ENCODE results near the gene AGBL4. TPM values are rescaled to one million over a fixed set of nuclear protein-coding genes. Genes with fewer than 3 reads are reported as not detected.
A peak's percentile ranks its signal among the peaks of the same experiment; 100 is the strongest.

Gene AGBL4
- polyA plus RNA-seq, 1 donor from 2014 or later, result not detected

GRCh38 chr1:48776393-48777218, 1247.1 kb downstream of the AGBL4 start, which contains the start of gene BEND5:
Gene BEND5, minus strand, starts transcription at chr1:48776891. Its CDS starts 60 bp downstream, at chr1:48776831.
- Mint-ChIP-seq H3K27me3 (no peaks in the 10 kb centered on the region), H3K4me3 (peak within 1 kb of the TSS; percentile 88 to 100 (median 97)), H3K36me3 (peaks cover 2% of the 10 kb centered on the region), H3K27ac (peak within 1 kb of the TSS; percentile 64 to 98 (median 76)), H3K4me1 (peaks cover 49 to 61% (median 49%) of the 10 kb centered on the region in 3 donors), H3K9me3 (no peaks in the 10 kb centered on the region)

DNA sequence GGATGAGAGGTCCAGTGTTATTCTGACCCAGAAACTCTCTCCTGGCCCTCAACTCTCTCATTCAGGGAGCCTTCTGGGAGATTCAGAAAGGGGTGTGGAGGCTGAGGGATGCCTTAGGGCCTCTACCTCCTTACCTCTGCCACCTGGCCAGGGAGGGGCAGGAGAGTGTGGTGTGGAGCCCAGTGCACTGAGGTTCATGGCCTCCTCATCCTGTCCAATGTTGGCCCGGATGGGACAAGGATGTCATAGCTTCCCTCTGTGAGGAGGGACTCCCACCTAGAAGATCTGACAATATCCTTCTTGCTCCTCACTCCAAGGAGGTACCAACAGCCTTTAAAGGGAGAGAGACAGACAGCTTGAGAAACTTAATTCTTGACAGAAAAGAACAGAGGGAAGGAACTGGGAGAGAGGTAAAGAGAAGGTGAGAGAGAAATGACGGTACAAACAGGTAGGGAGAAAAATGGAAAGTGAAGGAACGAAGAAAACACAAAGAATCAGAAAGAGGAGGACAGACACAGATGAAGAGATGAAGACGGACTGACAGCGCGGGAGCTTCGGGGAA, 1247.8 kb downstream of the AGBL4 start:
- Mint-ChIP-seq H3K27ac (peak overlapping the region; percentile 64 to 98 (median 76)), H3K4me1 (peaks cover 49 to 68% (median 53%) of the 10 kb centered on the region in 3 donors), H3K36me3 (peaks cover 2% of the 10 kb centered on the region), H3K4me3 (peak overlapping the region; percentile 88 to 100 (median 94)), H3K9me3 (no peaks in the 10 kb centered on the region), H3K27me3 (no peaks in the 10 kb centered on the region)

DNA sequence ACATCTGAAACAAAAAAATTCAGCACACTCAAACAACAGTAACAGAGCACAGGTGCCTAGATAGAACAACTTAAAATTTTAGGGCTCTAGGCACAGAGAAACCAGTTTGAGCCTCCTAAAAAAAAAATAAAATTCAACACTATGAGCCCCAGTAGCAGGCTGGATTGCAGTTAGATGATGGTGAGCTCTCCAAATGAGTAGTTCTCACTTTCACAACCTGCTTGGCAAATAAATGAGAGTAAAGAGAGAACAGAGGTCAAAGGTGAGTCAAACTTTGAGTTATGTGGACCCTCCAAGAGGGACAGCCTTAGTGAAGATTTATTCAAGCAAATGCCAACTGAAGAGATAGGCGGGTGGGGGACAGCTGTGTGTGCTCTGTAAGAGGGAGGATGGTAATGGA, 1250.6 kb downstream of the AGBL4 start:
- peak overlapping the region; percentile 14 to 85 (median 64) for H3K27ac Mint-ChIP-seq

GRCh38 chr1:48772211-48772610, 1251.5 kb downstream of the AGBL4 start:
- Mint-ChIP-seq H3K36me3 (peaks cover 4% of the 10 kb centered on the region), H3K27me3 (no peaks in the 10 kb centered on the region), H3K27ac (peak overlapping the region in 2 of 3 donors; percentile 64 to 85), H3K9me3 (no peaks in the 10 kb centered on the region), H3K4me3 (peak overlapping the region; percentile 3 to 88 (median 62)), H3K4me1 (peaks cover 71 to 89% (median 82%) of the 10 kb centered on the region in 3 donors)

More for the DNA sequence above, 1250.6 kb downstream of the AGBL4 start:
- H3K27me3 Mint-ChIP-seq, result no peaks in the 10 kb centered on the region
- H3K9me3 Mint-ChIP-seq, result no peaks in the 10 kb centered on the region
- peak overlapping the region in 3 of 4 donors; percentile 4 to 88 (median 56) for H3K4me3 Mint-ChIP-seq
- peaks cover 69 to 87% (median 78%) of the 10 kb centered on the region in 3 donors for H3K4me1 Mint-ChIP-seq
- H3K36me3 Mint-ChIP-seq, result peaks cover 4% of the 10 kb centered on the region

DNA sequence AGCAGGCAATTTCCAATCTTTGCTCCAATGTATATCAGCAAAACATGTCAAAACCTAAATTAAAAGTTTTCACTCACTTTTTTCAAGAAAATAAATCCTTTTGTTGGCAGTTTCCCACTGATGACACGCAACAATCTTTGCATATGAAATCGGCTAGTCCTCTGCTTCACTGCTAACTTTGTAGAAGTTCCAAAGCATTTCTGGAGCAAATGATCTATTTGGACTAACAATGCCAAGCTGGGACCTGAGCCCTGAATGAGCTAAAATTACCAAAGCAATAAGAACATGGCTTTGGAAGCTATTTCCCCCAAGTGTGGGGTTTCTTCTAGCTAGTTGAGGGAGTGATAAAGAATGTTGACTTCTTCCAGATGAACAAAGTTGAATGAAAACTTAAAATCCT, 1252.2 kb downstream of the AGBL4 start:
- Mint-ChIP-seq H3K9me3 (no peaks in the 10 kb centered on the region), H3K36me3 (peaks cover 4% of the 10 kb centered on the region), H3K27ac (peak overlapping the region in 2 of 3 donors; percentile 54 to 64)

DNA sequence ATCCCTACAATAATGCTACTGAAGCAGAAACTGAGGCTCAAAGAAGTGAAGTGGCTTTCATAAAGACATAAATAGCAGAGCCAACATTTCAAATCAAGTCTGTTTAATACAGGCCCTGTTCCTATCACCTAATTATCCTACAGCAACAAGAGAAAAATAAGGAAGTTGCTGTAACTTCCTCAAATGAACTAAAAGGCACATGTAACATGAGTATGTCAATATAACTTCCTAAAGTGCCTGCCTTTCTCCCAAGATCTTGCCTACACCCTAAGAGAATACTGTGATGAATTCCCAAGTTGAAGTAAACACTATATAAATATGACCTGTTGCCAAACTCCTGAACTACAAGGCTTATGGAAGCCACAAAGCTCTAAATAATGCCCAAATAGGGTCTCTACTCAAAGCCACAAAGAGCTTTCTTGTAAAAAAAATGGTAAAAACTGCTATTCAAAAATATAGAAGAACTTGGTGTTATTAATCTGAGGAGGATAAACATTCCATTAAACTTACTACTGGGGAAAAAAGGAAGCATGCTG, 1255.7 kb downstream of the AGBL4 start:
- H3K27ac Mint-ChIP-seq, result peak overlapping the region in 2 of 3 donors; percentile 0 to 46
- H3K4me3 Mint-ChIP-seq, result peak overlapping the region; percentile 22 to 85 (median 46)
- peaks cover 55 to 85% (median 78%) of the 10 kb centered on the region in 3 donors for H3K4me1 Mint-ChIP-seq
- no peaks in the 10 kb centered on the region for H3K9me3 Mint-ChIP-seq
- no peaks in the 10 kb centered on the region for H3K27me3 Mint-ChIP-seq
- H3K36me3 Mint-ChIP-seq, result peaks cover 6% of the 10 kb centered on the region

More for the DNA sequence above, 1252.2 kb downstream of the AGBL4 start:
- Mint-ChIP-seq H3K27me3 (no peaks in the 10 kb centered on the region), H3K4me3 (peak overlapping the region in 1 of 4 donors; percentile 88), H3K4me1 (peaks cover 73 to 93% (median 83%) of the 10 kb centered on the region in 3 donors)

GRCh38 chr1:48765335-48765734, 1258.4 kb downstream of the AGBL4 start:
- H3K27ac Mint-ChIP-seq, result no peak overlapping the region
- H3K4me1 Mint-ChIP-seq, result peaks cover 50 to 77% (median 65%) of the 10 kb centered on the region in 3 donors
- no peaks in the 10 kb centered on the region for H3K27me3 Mint-ChIP-seq
- H3K4me3 Mint-ChIP-seq, result no peak overlapping the region
- H3K9me3 Mint-ChIP-seq, result no peaks in the 10 kb centered on the region
- H3K36me3 Mint-ChIP-seq, result peaks cover 3% of the 10 kb centered on the region

- Mint-ChIP-seq H3K27ac (peak overlapping the region in 1 of 3 donors; percentile 57), H3K4me1 (peaks cover 39 to 66% (median 54%) of the 10 kb centered on the region in 3 donors), H3K27me3 (no peaks in the 10 kb centered on the region), H3K9me3 (no peaks in the 10 kb centered on the region), H3K36me3 (peaks cover 6% of the 10 kb centered on the region), H3K4me3 (no peak overlapping the region)
Measured at GRCh38 chr1:48761986-48762385, 1261.8 kb downstream of the AGBL4 start.

- peaks cover 8% of the 10 kb centered on the region for H3K36me3 Mint-ChIP-seq
- peak overlapping the region in 1 of 3 donors; percentile 17 for H3K27ac Mint-ChIP-seq
- H3K9me3 Mint-ChIP-seq, result no peaks in the 10 kb centered on the region
- H3K27me3 Mint-ChIP-seq, result no peaks in the 10 kb centered on the region
- H3K4me1 Mint-ChIP-seq, result peaks cover 41 to 65% (median 57%) of the 10 kb centered on the region in 3 donors
- peak overlapping the region in 1 of 4 donors; percentile 46 for H3K4me3 Mint-ChIP-seq
Measured at GRCh38 chr1:48761411-48761810, 1262.3 kb downstream of the AGBL4 start.

- no peaks in the 10 kb centered on the region for H3K9me3 Mint-ChIP-seq
- peak overlapping the region in 1 of 3 donors; percentile 48 for H3K27ac Mint-ChIP-seq
- H3K36me3 Mint-ChIP-seq, result peaks cover 12% of the 10 kb centered on the region
- no peaks in the 10 kb centered on the region for H3K27me3 Mint-ChIP-seq
- H3K4me1 Mint-ChIP-seq, result peaks cover 43 to 65% (median 58%) of the 10 kb centered on the region in 3 donors
- peak overlapping the region in 1 of 4 donors; percentile 23 for H3K4me3 Mint-ChIP-seq
Measured at GRCh38 chr1:48760857-48761256, 1262.9 kb downstream of the AGBL4 start.

- Mint-ChIP-seq H3K9me3 (no peaks in the 10 kb centered on the region), H3K36me3 (peaks cover 12% of the 10 kb centered on the region), H3K4me1 (peaks cover 49 to 66% (median 65%) of the 10 kb centered on the region in 3 donors), H3K27me3 (no peaks in the 10 kb centered on the region), H3K27ac (peak overlapping the region in 1 of 3 donors; percentile 67), H3K4me3 (no peak overlapping the region)
Measured at GRCh38 chr1:48758976-48759375, 1264.8 kb downstream of the AGBL4 start.

GRCh38 chr1:48757363-48757762, 1266.4 kb downstream of the AGBL4 start:
- H3K27me3 Mint-ChIP-seq, result no peaks in the 10 kb centered on the region
- peak overlapping the region in 2 of 4 donors; percentile 5 to 7 for H3K4me3 Mint-ChIP-seq
- H3K27ac Mint-ChIP-seq, result peak overlapping the region in 1 of 3 donors; percentile 11
- no peaks in the 10 kb centered on the region for H3K9me3 Mint-ChIP-seq
- H3K36me3 Mint-ChIP-seq, result peaks cover 13% of the 10 kb centered on the region
- H3K4me1 Mint-ChIP-seq, result peaks cover 51 to 64% (median 63%) of the 10 kb centered on the region in 3 donors

- H3K27ac Mint-ChIP-seq, result peak overlapping the region in 2 of 3 donors; percentile 42 to 71
- H3K9me3 Mint-ChIP-seq, result no peaks in the 10 kb centered on the region
- peaks cover 13% of the 10 kb centered on the region for H3K36me3 Mint-ChIP-seq
- no peaks in the 10 kb centered on the region for H3K27me3 Mint-ChIP-seq
- peak overlapping the region in 1 of 4 donors; percentile 7 for H3K4me3 Mint-ChIP-seq
- peaks cover 54 to 66% (median 63%) of the 10 kb centered on the region in 3 donors for H3K4me1 Mint-ChIP-seq
Measured at GRCh38 chr1:48756683-48757316, 1267.0 kb downstream of the AGBL4 start.

DNA sequence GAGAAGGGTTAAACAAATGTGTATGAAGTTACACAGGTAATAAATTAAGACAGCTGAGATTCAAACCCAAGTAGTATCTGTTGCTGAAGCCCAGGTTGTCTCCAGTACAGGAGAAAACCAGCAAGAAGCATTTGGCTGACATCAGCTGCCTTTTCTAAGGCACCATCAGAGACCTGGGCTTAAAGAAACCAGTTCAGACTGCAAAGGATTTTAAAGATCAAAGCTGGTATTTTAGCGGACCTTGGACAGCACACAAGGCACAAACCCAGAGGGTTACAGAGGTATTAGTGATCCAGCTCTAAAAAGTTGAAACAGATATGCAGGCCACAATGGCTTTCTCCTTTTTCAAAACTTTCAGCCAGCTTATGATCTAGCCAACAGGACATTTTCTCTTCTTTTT, 1270.5 kb downstream of the AGBL4 start:
- Mint-ChIP-seq H3K27ac (peak overlapping the region in 2 of 3 donors; percentile 4 to 21), H3K36me3 (peaks cover 9% of the 10 kb centered on the region), H3K4me1 (peaks cover 44 to 65% (median 52%) of the 10 kb centered on the region in 3 donors), H3K27me3 (no peaks in the 10 kb centered on the region), H3K4me3 (no peak overlapping the region), H3K9me3 (no peaks in the 10 kb centered on the region)
